Fibroblast of gingiva (primary cell): Measurements from ENCODE around the gene RNF4.
"Not testable (repeated sequence)": the region's sequence is repeated elsewhere in the genome, so short reads cannot be mapped to it uniquely, and the experiment has no call there.

Experiments
- DNase-seq: peaks from one replicate; pipeline ENCODE4 v3.0.0-alpha.2; 2011; ENCODE audit warnings: low read depth

The RNF4 gene

GRCh38 chr4:2534904-2535375 is 66.0 kb downstream of the RNF4 start:
- no peak for DNase-seq

- peak; percentile 39 for DNase-seq
Measured at GRCh38 chr4:2535376-2536192, 66.7 kb downstream of the RNF4 start.

GRCh38 chr4:2536193-2537010 is 67.5 kb downstream of the RNF4 start, which contains the start of gene FAM193A:
FAM193A (plus strand) TSS chr4:2536647; CDS start chr4:2536916, 269 bp downstream.
- DNase-seq = peak; percentile 100

- DNase-seq = peak; percentile 34
Measured at GRCh38 chr4:2537011-2537830, 68.3 kb downstream of the RNF4 start.

- DNase-seq = not testable (repeated sequence)
Measured at GRCh38 chr4:2543580-2544191, 74.8 kb downstream of the RNF4 start.

GRCh38 chr4:2545321-2546013 is 76.6 kb downstream of the RNF4 start:
- DNase-seq = no peak

- no peak for DNase-seq
Measured at GRCh38 chr4:2546286-2546823, 77.4 kb downstream of the RNF4 start.

- not testable (repeated sequence) for DNase-seq
Measured at GRCh38 chr4:2546961-2547691, 78.2 kb downstream of the RNF4 start.

GRCh38 chr4:2551118-2551517 is 82.2 kb downstream of the RNF4 start:
- DNase-seq = no peak

- no peak for DNase-seq
Measured at GRCh38 chr4:2552806-2553205, 83.9 kb downstream of the RNF4 start.

GRCh38 chr4:2558301-2558700 is 89.4 kb downstream of the RNF4 start:
- DNase-seq = no peak

- DNase-seq = no peak
Measured at GRCh38 chr4:2560167-2560566, 91.3 kb downstream of the RNF4 start.
